ENCODE results near the gene MGMT.

DNA sequence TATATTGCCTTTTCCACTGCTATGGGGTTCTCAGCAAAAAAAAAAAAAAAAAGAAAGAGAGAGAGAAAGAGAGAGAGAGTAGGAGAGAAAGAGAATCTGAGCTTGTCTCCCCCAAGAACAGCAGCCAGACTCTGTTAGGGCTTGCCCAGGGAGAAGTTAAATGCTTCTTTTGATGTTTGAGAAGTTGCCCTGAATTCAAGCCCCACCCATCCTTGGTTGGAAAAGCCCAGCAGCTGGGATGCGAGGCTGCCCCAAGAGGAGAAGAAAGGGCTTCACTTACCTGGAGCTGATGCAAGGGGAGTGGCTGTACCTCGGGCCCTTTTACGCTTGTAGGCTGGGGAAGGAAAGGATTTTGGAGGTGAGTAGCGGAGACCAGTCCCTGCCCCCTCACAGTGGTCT, 20.9 kb upstream of the MGMT start:
- TF ChIP-seq, protein P1, sequence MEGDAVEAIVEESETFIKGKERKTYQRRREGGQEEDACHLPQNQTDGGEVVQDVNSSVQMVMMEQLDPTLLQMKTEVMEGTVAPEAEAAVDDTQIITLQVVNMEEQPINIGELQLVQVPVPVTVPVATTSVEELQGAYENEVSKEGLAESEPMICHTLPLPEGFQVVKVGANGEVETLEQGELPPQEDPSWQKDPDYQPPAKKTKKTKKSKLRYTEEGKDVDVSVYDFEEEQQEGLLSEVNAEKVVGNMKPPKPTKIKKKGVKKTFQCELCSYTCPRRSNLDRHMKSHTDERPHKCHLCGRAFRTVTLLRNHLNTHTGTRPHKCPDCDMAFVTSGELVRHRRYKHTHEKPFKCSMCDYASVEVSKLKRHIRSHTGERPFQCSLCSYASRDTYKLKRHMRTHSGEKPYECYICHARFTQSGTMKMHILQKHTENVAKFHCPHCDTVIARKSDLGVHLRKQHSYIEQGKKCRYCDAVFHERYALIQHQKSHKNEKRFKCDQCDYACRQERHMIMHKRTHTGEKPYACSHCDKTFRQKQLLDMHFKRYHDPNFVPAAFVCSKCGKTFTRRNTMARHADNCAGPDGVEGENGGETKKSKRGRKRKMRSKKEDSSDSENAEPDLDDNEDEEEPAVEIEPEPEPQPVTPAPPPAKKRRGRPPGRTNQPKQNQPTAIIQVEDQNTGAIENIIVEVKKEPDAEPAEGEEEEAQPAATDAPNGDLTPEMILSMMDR (conservative IDR thresholded peaks at IDR 0.05; ENCODE audit: low read depth, low read length): no peak
- TF ChIP-seq CEBPB (IDR thresholded peaks at IDR 0.05; ENCODE audit: low read depth, low read length) (no peak), RFX5 (IDR thresholded peaks at IDR 0.05; ENCODE audit: low read depth, low read length) (no peak)
- TF ChIP-seq, protein P2, sequence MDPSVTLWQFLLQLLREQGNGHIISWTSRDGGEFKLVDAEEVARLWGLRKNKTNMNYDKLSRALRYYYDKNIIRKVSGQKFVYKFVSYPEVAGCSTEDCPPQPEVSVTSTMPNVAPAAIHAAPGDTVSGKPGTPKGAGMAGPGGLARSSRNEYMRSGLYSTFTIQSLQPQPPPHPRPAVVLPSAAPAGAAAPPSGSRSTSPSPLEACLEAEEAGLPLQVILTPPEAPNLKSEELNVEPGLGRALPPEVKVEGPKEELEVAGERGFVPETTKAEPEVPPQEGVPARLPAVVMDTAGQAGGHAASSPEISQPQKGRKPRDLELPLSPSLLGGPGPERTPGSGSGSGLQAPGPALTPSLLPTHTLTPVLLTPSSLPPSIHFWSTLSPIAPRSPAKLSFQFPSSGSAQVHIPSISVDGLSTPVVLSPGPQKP (IDR thresholded peaks at IDR 0.05; ENCODE audit: borderline replicate concordance, low read depth, low read length): no peak

Data from IMR-90 (cell line).